HG02943 (cell line): ENCODE data around the gene SMCR8.
"Not testable (repeated sequence)": the region's sequence is repeated elsewhere in the genome, so short reads cannot be mapped to it uniquely, and the experiment has no call there.

ENCODE experiments used
- ATAC-seq: cut with Tn5 transposase; IDR thresholded peaks from one replicate; pipeline ENCODE4 v1.9.1; 2021; ENCODE audit warnings: mild to moderate bottlenecking, low read depth, moderate library complexity; ENCODE audit not compliant: unreplicated experiment

The SMCR8 gene, protein sequence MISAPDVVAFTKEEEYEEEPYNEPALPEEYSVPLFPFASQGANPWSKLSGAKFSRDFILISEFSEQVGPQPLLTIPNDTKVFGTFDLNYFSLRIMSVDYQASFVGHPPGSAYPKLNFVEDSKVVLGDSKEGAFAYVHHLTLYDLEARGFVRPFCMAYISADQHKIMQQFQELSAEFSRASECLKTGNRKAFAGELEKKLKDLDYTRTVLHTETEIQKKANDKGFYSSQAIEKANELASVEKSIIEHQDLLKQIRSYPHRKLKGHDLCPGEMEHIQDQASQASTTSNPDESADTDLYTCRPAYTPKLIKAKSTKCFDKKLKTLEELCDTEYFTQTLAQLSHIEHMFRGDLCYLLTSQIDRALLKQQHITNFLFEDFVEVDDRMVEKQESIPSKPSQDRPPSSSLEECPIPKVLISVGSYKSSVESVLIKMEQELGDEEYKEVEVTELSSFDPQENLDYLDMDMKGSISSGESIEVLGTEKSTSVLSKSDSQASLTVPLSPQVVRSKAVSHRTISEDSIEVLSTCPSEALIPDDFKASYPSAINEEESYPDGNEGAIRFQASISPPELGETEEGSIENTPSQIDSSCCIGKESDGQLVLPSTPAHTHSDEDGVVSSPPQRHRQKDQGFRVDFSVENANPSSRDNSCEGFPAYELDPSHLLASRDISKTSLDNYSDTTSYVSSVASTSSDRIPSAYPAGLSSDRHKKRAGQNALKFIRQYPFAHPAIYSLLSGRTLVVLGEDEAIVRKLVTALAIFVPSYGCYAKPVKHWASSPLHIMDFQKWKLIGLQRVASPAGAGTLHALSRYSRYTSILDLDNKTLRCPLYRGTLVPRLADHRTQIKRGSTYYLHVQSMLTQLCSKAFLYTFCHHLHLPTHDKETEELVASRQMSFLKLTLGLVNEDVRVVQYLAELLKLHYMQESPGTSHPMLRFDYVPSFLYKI

DNA sequence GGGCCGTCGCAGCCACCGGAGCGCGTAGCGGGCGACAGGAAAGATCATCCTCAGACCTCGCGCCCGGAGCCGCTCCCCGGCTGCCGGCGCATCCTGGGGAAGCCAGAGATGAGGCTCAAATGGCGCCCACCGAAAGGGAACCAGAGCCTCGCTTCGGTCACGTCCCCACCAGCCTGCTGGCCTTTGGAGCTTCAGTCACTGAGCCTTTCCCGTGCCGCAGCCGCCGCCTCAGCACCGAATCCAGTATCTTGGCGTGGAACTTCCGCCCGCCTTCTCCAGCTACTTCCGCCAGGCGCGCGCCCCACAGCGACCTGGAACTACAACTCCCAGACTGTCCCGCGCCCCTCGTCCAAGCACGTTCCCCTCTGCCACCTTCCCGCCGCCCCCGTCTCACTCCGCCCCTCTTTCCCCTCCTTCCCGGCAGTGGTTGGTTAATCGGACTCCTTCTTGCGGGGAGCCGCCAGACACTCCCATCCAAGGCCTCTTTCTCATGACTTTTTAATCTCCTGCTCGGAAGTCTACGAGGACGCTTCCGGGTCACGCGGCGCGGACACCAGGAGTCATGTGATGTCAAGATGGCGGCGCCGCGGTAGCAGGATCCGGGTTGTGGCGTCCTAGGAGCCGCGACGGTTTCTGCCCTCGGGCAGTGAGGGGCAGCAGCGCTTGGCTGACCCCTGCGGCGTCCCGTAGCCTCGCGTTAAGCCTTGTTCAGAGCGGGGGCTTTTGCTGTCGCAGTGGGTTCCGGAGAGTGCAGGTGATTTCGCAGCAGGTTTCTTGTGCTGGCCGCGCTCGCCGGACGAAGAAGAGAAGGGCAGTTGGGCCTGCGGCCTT, at the start of gene SMCR8, which contains the start of gene TOP3A:
Gene SMCR8 (plus strand): TSS at position 563 of the 831 bp plus-strand sequence. CDS start 497 bp downstream, outside the sequence.
Gene TOP3A (minus strand): TSS at position 264 of the 831 bp plus-strand sequence. CDS start 216 bp downstream, at position 48.
- ATAC-seq, result peak; percentile 84

DNA sequence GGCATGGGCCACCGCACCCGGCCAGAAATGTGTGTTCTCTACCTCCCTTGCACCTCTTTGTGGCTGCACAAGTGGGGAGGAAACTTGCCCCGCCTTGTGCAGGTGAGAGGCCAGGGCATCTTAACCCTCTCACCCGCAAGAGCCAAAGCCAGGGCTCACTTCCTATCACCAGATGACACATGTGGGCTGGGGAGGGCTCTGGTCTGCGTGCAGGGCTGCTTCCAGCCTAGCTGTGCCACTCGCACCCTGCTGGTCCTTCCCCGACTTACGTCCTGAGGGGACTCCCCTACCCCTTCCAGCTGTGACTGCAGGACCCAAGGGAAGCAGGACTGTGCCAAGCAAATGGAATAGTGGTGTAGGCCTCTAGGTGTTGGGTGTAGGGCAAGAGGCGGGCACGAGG, 47.7 kb upstream of the SMCR8 start:
- no peak for ATAC-seq

DNA sequence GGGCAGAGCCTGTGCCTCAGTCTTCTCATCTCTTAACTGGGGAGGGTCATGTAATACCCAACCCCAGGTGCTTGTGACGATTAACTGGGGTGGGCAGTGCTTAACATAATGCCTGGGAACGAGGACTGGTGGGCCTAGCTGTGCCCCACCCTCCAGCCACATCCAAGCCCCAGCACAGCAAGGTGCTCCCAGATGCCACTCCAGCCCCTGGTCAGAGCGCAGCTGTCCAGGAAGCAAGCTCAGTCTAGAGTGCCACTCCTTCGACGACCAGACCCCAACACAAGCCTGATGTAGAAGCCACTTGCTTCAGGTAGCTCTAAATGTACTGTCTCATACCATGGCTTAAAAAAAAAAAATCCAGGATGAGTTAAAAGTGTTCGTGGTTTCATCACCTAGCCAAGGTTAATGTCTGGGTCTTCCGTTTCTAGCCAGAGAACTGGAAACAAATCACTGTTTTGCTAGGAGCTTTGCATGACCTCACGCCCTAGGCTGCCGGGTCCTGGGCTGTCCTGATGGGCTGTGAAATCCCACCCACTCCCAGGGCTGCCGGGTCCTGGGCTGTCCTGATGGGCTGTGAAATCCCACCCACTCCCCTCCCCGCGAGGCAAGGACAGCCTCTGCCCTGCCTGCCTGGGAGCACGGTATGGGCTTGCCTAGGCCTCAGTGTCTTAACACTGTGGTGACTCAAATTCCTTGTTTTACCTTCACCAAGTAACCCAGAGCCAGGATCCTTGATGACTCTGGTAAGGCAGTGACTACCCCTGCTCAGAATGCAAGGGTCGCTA, 47.0 kb upstream of the SMCR8 start:
- no peak for ATAC-seq

DNA sequence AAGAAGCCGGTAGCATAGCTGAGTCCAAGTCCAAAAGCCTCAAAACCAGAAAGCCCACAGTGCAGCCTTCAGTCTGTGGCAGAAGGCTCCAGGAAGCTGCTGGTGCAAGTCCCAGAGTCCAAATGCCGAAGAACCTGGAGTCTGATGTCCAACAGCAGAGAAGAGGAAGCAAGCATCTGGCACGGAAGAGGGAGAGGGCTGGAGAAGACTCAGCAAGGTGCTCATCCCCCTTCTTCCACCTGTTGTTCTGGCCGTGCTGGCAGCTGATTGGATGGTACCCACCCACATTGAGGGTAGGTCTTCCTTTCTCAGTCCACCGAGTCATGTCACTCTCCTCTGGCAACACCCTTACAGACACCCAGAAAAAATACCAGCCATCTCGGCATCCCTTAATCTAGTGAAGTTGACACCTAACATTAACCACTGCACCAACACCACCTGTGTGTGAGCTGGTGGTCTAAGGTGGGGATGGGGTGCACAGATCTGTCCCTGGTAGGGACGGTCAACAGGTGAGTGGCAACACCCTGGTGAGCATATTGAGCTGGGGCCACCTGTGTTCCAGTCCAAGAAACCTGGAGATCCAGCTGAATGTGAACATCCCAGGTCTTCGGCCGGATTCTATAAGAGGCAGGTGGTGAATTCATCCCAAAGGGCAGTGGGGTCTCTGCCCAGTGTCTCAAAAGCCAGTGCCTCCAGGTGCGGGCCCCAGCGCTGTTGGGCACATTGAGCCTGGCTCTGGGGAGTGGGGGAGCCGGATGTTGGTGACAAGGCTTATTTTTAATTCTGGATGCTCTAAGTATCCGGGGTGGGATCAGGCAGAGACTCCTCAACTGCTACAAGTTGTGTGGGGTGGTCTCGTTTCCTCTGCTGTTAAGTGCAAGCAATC, 44.8 kb upstream of the SMCR8 start:
- ATAC-seq, result no peak

DNA sequence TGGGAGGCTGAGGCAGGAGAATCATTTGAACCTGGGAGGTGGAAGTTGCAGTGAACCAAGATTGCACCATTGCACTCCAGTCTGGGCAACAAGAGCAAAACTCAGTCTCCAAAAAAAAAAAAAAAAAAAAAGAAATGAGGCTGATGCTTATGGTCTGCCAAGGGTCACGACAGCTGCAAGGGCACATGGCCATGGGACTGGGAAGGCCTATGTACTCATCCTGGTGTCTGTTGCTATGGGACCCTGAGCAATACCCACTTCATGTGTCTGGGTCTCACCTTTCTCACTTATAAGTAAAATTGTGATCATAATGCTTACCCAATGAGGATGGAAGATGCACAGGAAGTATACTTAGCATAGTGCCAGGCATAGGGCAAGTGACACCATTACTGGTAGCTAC, 38.0 kb upstream of the SMCR8 start:
- ATAC-seq, result no peak

DNA sequence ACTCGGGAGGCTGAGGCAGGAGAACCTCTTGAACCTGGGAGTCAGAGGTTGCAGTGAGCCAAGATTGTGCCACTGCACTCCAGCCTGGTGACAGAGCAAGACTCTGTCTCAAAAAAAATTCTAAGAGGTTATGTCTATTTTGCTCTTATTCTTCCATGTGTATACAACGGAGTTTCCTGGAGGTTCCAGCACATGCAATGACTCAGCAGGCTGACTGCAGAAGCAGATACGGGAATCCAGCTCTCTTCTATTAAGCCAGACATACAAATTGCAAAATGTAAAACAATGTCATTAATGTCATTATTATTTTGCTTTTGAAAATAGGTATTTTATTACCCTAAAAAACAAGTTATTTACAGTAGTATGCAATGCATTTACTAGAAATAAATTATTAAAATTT, 36.2 kb upstream of the SMCR8 start:
- ATAC-seq, result no peak

DNA sequence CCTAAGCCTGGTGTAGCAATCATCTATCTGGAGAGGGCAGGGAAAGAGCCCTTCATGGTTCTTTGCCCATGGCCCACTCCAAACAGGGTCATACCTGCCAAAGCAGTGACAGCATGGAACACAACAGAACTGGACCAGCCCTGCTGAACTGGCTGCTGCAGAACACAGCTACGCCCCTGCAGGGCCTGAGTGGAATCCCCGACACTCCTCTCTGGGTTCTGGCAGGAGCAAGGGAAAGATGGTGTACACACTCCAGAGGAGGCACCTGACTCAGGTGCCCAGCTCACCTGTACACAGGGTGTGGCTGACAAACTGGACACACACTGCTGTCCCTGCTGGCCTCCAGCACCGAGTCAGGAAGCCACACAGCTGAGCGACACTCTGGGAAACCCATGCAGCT, 34.8 kb upstream of the SMCR8 start:
- no peak for ATAC-seq

DNA sequence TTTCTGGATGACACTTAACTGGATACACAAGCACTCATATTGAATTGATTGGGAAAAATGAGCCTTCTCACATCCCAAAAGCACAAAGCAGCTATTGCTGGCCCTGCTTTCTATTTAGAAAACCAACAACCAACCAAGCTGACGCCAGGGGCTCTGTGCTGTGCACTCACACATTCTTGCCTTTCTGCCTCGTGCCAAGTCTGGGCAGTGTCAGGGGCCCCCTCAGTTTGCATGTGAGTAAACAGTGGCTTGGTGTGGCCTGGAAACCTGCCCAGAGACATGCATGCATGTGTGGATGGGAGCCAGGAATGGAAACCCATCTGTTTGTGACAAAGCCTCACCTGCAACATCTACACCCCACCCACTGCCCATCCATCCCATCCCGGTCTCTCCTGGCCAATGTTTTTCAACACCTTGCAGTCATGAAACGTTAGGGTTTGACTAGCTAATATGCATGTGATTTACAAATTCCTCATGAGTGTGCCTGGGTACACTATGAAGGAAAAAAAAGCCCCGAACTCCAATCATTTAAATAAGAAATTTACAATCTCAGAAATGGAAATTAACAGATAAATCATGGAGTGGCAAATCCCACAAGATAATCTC, 34.2 kb upstream of the SMCR8 start:
- ATAC-seq, result no peak

DNA sequence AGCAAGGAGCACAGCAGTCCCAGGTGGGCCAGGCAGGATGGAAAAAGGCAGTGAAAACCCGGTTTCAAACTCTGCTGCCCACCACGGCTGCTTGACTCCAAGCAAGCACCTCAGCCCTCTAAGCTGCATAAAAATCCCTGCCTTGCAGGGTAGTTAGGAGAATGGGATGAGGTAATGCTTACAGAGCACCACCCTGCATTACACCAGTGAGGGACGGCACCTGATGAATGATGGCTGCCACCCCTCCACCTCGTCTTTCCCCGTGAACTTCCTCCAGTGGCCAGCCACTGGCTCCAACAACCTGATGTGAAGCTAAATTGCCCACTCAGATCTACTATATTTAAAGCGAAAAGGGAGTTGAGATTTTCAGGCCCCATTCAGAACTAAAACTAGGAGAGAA, 33.3 kb upstream of the SMCR8 start:
- ATAC-seq, result no peak

DNA sequence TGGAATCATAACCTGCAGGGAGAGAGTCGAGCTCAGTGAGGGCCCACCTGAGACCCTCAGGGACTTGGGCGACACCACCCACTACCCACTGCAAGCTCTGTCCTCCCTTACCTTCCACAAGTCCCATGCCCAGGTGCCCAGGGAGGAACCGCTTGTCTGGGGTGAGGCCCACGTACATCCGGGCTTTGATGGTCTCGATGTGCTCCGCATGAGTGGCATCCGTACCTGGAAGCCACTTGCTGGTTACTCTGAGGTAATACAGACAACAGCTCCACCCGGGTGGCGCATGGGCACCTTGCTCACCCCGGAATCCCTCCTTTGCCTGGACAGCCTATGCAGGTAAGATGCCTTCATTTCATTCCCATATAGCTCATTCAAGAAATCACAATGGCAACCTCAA, 29.8 kb upstream of the SMCR8 start:
- no peak for ATAC-seq

DNA sequence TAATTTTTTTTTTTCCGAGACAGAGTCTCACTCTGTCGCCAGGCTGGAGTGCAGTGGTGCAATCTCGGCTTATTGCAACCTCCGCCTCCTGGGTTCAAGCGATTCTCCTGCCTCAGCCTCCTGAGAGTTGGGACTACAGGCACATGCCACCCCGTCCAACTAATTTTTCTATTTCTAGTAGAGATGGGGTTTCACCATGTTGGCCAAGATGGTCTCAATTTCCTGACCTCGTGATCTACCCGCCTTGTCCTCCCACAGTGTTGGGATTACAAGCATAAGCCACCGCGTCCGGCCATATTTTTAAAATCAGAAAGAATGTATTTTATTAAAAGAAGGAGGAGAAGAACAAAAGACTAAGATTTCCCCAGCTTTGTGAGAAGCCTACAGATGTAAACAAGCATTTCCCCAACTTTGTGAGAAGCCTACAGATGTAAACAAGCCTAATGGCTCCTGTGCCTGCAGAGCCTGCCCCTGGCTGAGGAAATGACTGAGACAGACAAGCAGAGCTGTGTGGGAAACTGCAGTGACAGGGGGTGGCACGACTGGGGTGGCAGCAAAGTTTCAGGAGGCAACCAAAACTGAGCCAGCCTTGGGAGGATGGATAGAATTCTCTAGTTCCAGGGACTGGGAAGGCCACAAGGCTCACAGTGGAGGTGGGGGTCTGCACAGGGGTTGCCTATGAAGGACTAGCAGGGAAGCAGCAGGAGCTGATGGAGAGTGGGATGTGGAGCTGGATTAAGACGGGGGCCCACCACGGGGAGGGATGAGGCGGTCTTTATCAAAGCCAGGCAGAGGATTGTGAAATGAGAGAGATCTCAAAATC, 23.2 kb upstream of the SMCR8 start:
- no peak for ATAC-seq

DNA sequence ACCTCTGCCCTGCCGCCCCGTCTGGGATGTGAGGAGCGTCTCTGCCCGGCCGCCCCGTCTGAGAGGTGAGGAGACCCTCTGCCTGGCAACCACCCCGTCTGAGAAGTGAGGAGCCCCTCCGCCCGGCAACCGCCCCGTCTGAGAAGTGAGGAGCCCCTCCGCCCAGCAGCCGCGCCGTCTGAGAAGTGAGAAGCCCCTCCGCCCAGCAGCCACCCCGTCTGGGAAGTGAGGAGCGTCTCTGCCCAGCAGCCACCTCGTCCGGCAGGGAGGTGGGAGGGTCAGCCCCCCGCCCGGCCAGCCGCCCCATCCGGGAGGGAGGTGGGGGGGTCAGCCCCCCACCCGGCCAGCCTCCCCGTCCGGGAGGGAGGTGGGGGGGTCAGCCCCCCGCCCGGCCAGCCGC, 17.0 kb upstream of the SMCR8 start:
- not testable (repeated sequence) for ATAC-seq

DNA sequence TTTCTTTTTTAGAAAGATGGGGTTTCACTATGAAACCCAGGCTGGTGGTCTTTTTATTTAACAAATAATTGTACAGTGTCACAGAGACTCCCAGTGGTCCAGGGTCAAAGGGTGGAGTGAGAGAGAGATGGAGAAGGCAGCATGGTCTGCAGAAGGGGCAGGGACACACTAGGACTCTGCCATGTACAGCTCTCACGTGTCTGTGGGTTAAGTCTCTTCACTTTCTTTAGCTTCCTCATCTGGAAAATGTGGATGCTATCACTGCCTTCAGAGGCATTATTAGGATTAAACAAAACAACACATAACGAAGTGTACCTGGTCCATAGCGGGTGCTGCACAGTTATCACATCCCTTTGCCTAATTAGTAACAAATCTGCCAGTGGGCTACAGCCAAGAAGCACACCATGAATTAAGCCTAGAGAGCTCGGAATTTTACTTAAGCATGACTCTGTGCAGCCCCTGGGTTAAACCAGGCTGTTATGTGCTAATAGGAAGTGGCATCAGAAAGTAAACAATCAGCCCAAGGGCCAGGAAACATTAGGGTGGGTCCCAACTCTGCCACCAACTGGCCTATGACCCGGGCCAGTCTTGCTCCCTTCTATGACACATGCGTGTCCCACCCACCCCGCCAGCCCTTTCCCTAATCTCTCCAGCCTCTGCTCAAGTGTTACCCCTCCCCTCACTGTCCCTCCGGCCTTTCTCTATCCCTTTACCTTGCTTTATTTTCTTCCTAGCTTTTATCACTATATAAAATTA, 14.2 kb upstream of the SMCR8 start:
- ATAC-seq, result no peak

DNA sequence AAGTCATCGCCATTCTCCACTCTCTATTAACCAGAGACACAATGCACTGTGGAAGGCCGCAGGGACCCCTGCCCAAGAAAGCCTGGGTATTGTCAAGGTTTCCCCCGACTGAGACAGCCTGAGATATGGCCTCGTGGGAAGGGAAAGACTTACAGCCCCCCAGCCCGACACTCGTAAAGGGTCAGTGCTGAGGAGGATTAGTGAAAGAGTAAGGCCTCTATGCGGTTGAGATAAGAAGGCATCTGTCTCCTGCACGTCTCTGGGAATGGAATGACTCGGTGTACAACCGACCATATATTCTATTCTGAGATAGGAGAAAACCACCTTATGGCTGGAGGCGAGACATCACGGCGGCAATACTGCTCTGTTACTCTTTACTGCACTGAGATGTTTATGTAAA, 11.9 kb upstream of the SMCR8 start:
- not testable (repeated sequence) for ATAC-seq

DNA sequence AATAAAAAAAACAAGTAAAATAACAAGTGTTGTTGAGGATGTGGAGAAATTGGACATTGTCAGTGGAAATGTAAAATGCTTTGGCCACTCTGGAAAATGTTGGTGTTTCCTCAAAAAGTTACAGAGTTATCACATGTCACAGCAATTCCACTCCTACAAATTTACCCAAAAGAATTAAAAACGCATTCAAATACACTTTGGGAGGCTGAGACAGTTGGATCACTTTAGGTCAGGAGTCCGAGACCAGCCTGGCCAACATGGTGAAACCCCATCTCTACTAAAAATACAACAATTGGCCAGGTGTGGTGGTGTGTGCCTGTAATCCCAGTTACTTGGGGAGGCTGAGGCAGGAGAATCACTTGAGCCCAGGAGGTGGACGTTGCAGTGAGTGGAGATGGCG, 5.9 kb upstream of the SMCR8 start:
- no peak for ATAC-seq

DNA sequence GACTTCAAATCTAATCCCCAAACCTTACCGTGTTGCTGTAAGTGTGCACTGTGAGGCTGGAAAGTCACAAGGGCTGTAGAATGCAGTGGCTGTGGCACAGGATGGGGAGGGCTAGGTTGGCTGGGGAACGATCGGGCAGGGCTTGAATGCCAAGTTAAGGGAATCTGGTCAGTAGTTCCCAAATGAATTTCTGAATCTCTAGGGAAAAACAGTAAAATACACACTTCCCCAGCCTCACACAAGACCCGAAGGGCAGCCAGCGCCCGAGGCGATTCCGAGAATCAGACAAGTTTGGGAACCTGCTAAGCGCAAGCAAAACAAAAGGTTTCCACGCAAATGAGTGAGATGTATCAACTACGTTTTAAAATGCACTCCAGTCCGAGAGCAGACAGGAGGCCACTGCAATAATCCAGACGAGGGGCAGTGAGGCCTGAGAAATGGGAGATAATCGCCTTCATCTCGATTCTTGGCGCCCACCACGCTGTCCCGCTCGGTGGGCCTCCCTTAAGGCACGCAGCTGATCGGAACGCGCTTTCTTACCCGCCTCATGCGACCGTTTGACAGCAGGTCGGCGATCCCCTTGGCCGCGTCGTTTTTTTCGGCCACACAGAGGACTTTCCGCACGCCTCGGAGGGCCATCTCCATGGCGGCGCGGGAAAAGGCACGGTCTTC, 898 bp upstream of the SMCR8 start:
- peak; percentile 13 for ATAC-seq
